PC-9 (cell line): ENCODE data around the gene PDE10A. TPM values are rescaled to one million over a fixed set of nuclear protein-coding genes. Genes with fewer than 3 reads are reported as not detected.
"Not testable (repeated sequence)": the region's sequence is repeated elsewhere in the genome, so short reads cannot be mapped to it uniquely, and the experiment has no call there.

ENCODE experiments used
- BruUV-seq: library from RNA; stranded (reverse); fragments of 400-500 nt; replicated peaks from 2 replicates; lab custom pipeline; 2021; lab: Mats Ljungman, UMichigan
- CTCF ChIA-PET: fragments of 300-600 bp; sonication (Branson Sonifier 250); formaldehyde crosslinking; loops from one replicate; lab custom pipeline; 2022; ENCODE audit warnings: antibody characterized with exemption; lab: Charles Lee
- POLR2A ChIA-PET: fragments of 300-600 bp; sonication (Branson Sonifier 250); formaldehyde crosslinking; loops from one replicate; lab custom pipeline; 2022; ENCODE audit warnings: antibody characterized with exemption; ENCODE audit not compliant: unreplicated experiment; lab: Charles Lee
- DNase-seq, 2 experiments: peaks; one replicate each; pipeline versions ENCODE4 v3.0.0 to v3.0.0-alpha.2; 2015 to 2022; ENCODE audit warnings: mixed read lengths in 1 of 2
- H2AFZ ChIP-seq: fragments of 200-600 bp; sonication (generic); 2 replicates; pipeline ENCODE4 v1.8.1; 2017; ENCODE audit warnings: antibody characterized with exemption
- H3F3A ChIP-seq: fragments of 200-600 bp; sonication (generic); 2 replicates; pipeline ENCODE4 v1.8.1; 2017; ENCODE audit warnings: antibody characterized with exemption, mild to moderate bottlenecking, low read depth; ENCODE audit not compliant: insufficient read depth
- H3K27ac ChIP-seq: fragments of 200-600 bp; sonication (generic); 2 replicates; pipeline ENCODE4 v1.6.1; 2016; ENCODE audit warnings: mixed run types
- H3K27me3 ChIP-seq: fragments of 200-600 bp; sonication (generic); 2 replicates; pipeline ENCODE4 v1.6.1; 2016; ENCODE audit warnings: low read depth, mixed run types; ENCODE audit not compliant: insufficient read depth
- H3K36me3 ChIP-seq: fragments of 200-600 bp; sonication (generic); 2 replicates; pipeline ENCODE4 v1.6.1; 2016; ENCODE audit warnings: low read depth, mixed run types
- H3K4me1 ChIP-seq: fragments of 200-600 bp; sonication (generic); replicated peaks from 2 replicates; pipeline ENCODE4 v1.6.1; 2016; ENCODE audit warnings: mixed run types; ENCODE audit not compliant: insufficient read depth
- H3K4me2 ChIP-seq: fragments of 200-600 bp; sonication (generic); 2 replicates; pipeline ENCODE4 v1.6.1; 2017; ENCODE audit warnings: mixed run types
- H3K4me3 ChIP-seq: fragments of 200-600 bp; sonication (generic); 2 replicates; pipeline ENCODE4 v1.6.1; 2016; ENCODE audit warnings: mixed run types
- H3K79me2 ChIP-seq: fragments of 200-600 bp; sonication (generic); 2 replicates; pipeline ENCODE4 v1.6.1; 2017; ENCODE audit warnings: low read depth, mixed run types
- H3K9me2 ChIP-seq: fragments of 200-600 bp; sonication (generic); 2 replicates; pipeline ENCODE4 v1.8.1; 2017; ENCODE audit warnings: mild to moderate bottlenecking; ENCODE audit not compliant: insufficient read depth
- H3K9me3 ChIP-seq: fragments of 200-600 bp; sonication (generic); 2 replicates; pipeline ENCODE4 v1.8.1; 2016; ENCODE audit warnings: low read depth; ENCODE audit not compliant: insufficient read depth
- H4K20me1 ChIP-seq: fragments of 200-600 bp; sonication (generic); 2 replicates; pipeline ENCODE4 v1.8.1; 2017; ENCODE audit not compliant: insufficient read depth
- EZH2 ChIP-seq: fragments of 200-600 bp; sonication (generic); IDR thresholded peaks from 2 replicates; pipeline ENCODE4 v1.8.0; 2017; ENCODE audit warnings: antibody characterized with exemption, low read depth
- intact Hi-C: fragments of 100-400 bp; cut with micrococcal nuclease; formaldehyde crosslinking; loops from one replicate; pipeline ENCODE4 v1.10.0; 2022; ENCODE audit not compliant: unreplicated experiment
- total RNA-seq: library from RNA; stranded (reverse); gene quantifications from 2 replicates; pipeline ENCODE4 v1.2.3, GENCODE V29; 2021
- TF ChIP-seq, protein P1 (sequence below): fragments of 200-600 bp; sonication (generic); conservative IDR thresholded peaks from 2 replicates; pipeline ENCODE4 v1.6.1; 2017; ENCODE audit warnings: mixed run types, antibody characterized with exemption, mild to moderate bottlenecking, moderate library complexity

The PDE10A gene
- total RNA-seq, 1 experiment from 2014 or later = not detected

GRCh38 chr6:165597821-165598220 lies 65.2 kb downstream of the PDE10A start:
- no peaks in the 10 kb centered on the region for H3K36me3 ChIP-seq
- no peaks in the 10 kb centered on the region for H3F3A ChIP-seq
- H3K27ac ChIP-seq = no peak overlapping the region
- TF ChIP-seq, protein P1, sequence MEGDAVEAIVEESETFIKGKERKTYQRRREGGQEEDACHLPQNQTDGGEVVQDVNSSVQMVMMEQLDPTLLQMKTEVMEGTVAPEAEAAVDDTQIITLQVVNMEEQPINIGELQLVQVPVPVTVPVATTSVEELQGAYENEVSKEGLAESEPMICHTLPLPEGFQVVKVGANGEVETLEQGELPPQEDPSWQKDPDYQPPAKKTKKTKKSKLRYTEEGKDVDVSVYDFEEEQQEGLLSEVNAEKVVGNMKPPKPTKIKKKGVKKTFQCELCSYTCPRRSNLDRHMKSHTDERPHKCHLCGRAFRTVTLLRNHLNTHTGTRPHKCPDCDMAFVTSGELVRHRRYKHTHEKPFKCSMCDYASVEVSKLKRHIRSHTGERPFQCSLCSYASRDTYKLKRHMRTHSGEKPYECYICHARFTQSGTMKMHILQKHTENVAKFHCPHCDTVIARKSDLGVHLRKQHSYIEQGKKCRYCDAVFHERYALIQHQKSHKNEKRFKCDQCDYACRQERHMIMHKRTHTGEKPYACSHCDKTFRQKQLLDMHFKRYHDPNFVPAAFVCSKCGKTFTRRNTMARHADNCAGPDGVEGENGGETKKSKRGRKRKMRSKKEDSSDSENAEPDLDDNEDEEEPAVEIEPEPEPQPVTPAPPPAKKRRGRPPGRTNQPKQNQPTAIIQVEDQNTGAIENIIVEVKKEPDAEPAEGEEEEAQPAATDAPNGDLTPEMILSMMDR = no peak
- TF ChIP-seq EZH2 = no peak
- no TSS peak for BruUV-seq
- no peak overlapping the region for H3K4me2 ChIP-seq
- H3K79me2 ChIP-seq = no peaks in the 10 kb centered on the region
- no peak overlapping the region for H2AFZ ChIP-seq
- no peaks in the 10 kb centered on the region for H4K20me1 ChIP-seq
- H3K9me3 ChIP-seq = no peaks in the 10 kb centered on the region
- intact Hi-C loops = no loop called here
- CTCF ChIA-PET = no interaction called here
- no peaks in the 10 kb centered on the region for H3K9me2 ChIP-seq
- no peak for DNase-seq
- POLR2A ChIA-PET = no interaction called here
- H3K4me3 ChIP-seq = no peak overlapping the region
- H3K4me1 ChIP-seq = 0 out of 2 replicates have a peak, but pooled peaks cover 6% of the 10 kb centered on the region
- no peaks in the 10 kb centered on the region for H3K27me3 ChIP-seq

DNA sequence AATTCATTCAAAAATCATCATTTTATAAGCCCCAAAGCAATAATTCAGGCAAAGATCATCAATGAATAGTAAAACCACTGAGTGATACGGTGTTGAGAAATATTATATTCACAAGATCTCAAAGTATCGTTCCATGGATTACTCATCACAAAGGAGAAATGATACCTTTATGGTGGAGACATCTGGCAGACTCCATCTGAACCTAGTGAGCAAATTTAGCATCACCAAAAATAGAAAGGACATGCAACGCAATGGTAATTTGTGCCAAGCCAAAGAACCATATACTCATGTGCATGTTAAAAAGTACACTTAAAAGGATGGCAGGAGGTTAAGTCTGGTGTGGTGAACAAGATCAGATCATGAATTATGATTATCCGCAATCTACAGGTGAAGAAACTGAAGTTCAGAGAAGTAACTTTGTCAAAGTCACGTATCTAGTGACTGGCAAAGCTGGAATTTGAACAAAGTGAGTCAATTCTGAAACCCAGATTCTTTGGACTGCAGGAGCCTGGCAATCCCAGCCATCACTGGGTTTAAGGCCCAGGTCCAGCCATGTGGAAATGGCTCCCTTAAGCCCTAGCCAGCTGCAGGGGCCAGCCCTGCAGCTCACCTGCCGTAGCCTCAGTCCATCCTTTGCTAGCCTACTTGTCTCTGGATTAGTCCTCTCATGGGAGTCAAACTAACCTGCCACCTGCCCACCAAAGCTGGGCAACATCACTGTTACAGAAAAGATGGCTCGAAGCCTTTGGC lies 68.3 kb downstream of the PDE10A start:
- no TSS peak for BruUV-seq
- H3K36me3 ChIP-seq = no peaks in the 10 kb centered on the region
- POLR2A ChIA-PET = no interaction called here

DNA sequence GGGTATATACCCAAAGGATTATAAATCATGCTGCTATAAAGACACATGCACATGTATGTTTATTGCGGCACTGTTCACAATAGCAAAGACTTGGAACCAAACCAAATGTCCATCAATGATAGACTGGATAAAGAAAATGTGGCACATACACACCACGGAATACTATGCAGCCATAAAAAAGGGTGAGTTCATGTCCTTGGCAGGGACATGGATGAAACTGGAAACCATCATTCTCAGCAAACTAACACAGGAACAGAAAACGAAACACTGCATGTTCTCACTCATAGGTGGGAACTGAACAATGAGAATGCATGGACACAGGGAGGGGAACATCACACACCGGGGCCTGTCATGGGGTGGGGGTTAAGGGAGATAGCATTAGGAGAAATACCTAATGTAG lies 70.1 kb downstream of the PDE10A start:
- H3K4me2 ChIP-seq, POLR2A ChIA-PET, H3K4me1 ChIP-seq, H3K27me3 ChIP-seq, DNase-seq, H3F3A ChIP-seq, H3K36me3 ChIP-seq, CTCF ChIA-PET, H3K9me3 ChIP-seq, H2AFZ ChIP-seq, H3K4me3 ChIP-seq, H3K27ac ChIP-seq, intact Hi-C loops, H3K79me2 ChIP-seq, H3K9me2 ChIP-seq, H4K20me1 ChIP-seq, BruUV-seq: not testable (repeated sequence)

More for the DNA sequence above, 68.3 kb downstream of the PDE10A start:
- no peak overlapping the region for H3K4me3 ChIP-seq
- no peak overlapping the region for H3K27ac ChIP-seq
- H3K4me1 ChIP-seq = 0 out of 2 replicates have a peak, but pooled peaks cover 6% of the 10 kb centered on the region
- H4K20me1 ChIP-seq = no peaks in the 10 kb centered on the region
- H3K9me3 ChIP-seq = no peaks in the 10 kb centered on the region
- H3K9me2 ChIP-seq = no peaks in the 10 kb centered on the region
- TF ChIP-seq EZH2 = no peak
- TF ChIP-seq, protein P1 = no peak
- CTCF ChIA-PET = no interaction called here
- H2AFZ ChIP-seq = no peak overlapping the region
- H3F3A ChIP-seq = no peaks in the 10 kb centered on the region
- no peaks in the 10 kb centered on the region for H3K27me3 ChIP-seq
- intact Hi-C loops = no loop called here
- H3K79me2 ChIP-seq = no peaks in the 10 kb centered on the region
- no peak overlapping the region for H3K4me2 ChIP-seq
- no peak for DNase-seq

GRCh38 chr6:165588515-165588914 lies 74.5 kb downstream of the PDE10A start:
- H3F3A ChIP-seq = no peaks in the 10 kb centered on the region
- no peaks in the 10 kb centered on the region for H3K9me3 ChIP-seq
- H3K79me2 ChIP-seq = no peaks in the 10 kb centered on the region
- ChIA-PET POLR2A (no interaction called here), CTCF (no interaction called here)
- H2AFZ ChIP-seq = no peak overlapping the region
- no peaks in the 10 kb centered on the region for H3K27me3 ChIP-seq
- H3K4me3 ChIP-seq = no peak overlapping the region
- TF ChIP-seq EZH2 = no peak
- TF ChIP-seq, protein P1 = no peak
- DNase-seq = no peak
- H3K4me1 ChIP-seq = no peaks in the 10 kb centered on the region
- intact Hi-C loops = no loop called here
- no peak overlapping the region for H3K27ac ChIP-seq
- no peak overlapping the region for H3K4me2 ChIP-seq
- BruUV-seq = no TSS peak
- no peaks in the 10 kb centered on the region for H3K36me3 ChIP-seq
- H3K9me2 ChIP-seq = no peaks in the 10 kb centered on the region
- H4K20me1 ChIP-seq = no peaks in the 10 kb centered on the region
